Spleen (tissue), 7 donors: Measurements from ENCODE around the gene MED19.

ENCODE experiments used
- CTCF ChIP-seq, 11 experiments: fragments of 200-600 bp in 7 of 11; fragments of 450-650 bp in 4 of 11; sonication (generic) in 4 of 11; IDR thresholded peaks in 8 of 11; conservative IDR thresholded peaks in 3 of 11; 1 replicate in 7 of 11; 2 replicates in 4 of 11; pipeline versions ENCODE4 v1.4.0 to v1.8.0; 2016 to 2021; ENCODE audit warnings: antibody characterized with exemption in 11 of 11, inconsistent platforms in 4 of 11, mild to moderate bottlenecking in 1 of 11
- POLR2AphosphoS5 ChIP-seq, 3 donors: sonication (generic); formaldehyde crosslinking; IDR thresholded peaks; one replicate each; pipeline ENCODE4 v1.5.1; 2017; ENCODE audit warnings: antibody characterized with exemption in 3 of 3
- donor health status: DM: no; HTN: no; CAD: no; lungs with moderate emphysema.
- donor health status: DM: no; HTN: no; CAD: no.
- donor health status: DM: no; HTN: no; CAD: no.

GRCh38 chr11:57742087-57742452, 30.1 kb upstream of the MED19 start:
- TF ChIP-seq CTCF (IDR thresholded peaks at IDR 0.05 in 8 of 11, conservative IDR thresholded peaks at IDR 0.05 in 3 of 11) (no peak), POLR2AphosphoS5 (IDR thresholded peaks at IDR 0.05) (no peak)
